Mesothelial cell of epicardium (in vitro differentiated cells): ENCODE results near the gene TRMT2A. TPM values are rescaled to one million over a fixed set of nuclear protein-coding genes. Genes with fewer than 3 reads are reported as not detected.

Source experiments
- DNase-seq, 2 experiments: peaks; one replicate each; pipeline ENCODE4 v3.0.0; 2021; ENCODE audit warnings: low spot score in 2 of 2; ENCODE audit not compliant: unreplicated experiment in 2 of 2
- H3K27ac Mint-ChIP-seq: 2 replicates; pipeline ENCODE4 v1.8.0; 2021; ENCODE audit warnings: mixed read lengths
- H3K27me3 Mint-ChIP-seq: 2 replicates; pipeline ENCODE4 v1.8.0; 2021; ENCODE audit warnings: low read depth, mixed read lengths
- H3K36me3 Mint-ChIP-seq: 2 replicates; pipeline ENCODE4 v1.8.0; 2021; ENCODE audit warnings: mixed read lengths
- H3K4me1 Mint-ChIP-seq: 2 replicates; pipeline ENCODE4 v1.8.0; 2021; ENCODE audit warnings: mixed read lengths
- H3K4me3 Mint-ChIP-seq: 2 replicates; pipeline ENCODE4 v1.8.0; 2021; ENCODE audit warnings: mild to moderate bottlenecking, moderate library complexity, mixed read lengths
- H3K9me3 Mint-ChIP-seq: 2 replicates; pipeline ENCODE4 v1.8.0; 2021; ENCODE audit warnings: mixed read lengths
- total RNA-seq: library from RNA; stranded (reverse); gene quantifications from 3 replicates; pipeline ENCODE4 v1.2.1, GENCODE V29; 2021
- TF ChIP-seq, protein P1 (sequence below): fragments of 200-600 bp; sonication (generic); IDR thresholded peaks from one replicate; pipeline ENCODE4 v1.5.0; 2021; ENCODE audit warnings: antibody characterized with exemption; ENCODE audit not compliant: unreplicated experiment

Gene TRMT2A
- total RNA-seq, 1 donor from 2014 or later = 76.0 TPM

DNA sequence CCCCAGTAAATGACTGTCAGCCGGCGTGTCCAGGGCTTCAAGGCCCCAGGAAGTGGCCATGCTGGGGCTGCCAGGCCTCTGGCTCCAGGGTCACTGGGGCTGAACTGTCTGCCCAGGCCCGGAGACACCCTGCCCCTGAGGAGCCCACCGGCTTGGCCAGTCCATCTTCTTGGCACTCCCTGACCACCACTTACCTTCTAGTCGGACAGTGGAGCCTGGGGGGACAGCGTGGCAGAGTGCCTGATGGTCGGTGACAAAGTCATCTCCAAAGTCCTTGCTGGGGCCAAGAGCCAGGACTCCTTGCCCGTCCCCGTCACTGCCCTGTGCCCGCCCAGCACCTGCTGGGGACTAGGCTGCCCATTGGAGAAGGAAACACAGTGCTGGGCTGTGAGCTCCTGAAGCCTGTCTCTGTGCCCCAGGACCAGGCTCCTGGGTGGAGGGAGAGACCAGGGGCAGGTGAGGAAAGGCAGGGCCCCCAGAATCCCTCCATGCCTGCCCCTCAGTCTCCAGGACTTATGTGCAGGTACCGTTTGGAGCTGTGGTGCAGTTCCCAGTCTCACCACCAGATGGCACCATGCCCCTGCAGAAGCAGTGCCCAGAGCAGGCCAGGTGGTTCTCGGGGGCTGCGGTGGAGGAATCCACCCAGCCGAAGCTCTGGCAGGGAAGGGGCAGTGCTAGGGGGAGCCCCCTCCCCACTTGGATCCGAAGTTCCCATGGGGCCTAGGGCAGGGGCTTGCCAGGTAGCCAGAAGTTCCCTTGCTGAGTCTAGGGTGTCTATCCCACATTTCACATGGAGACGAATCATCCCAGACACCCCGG is 39.8 kb upstream of the TRMT2A start:
- no peaks in the 10 kb centered on the region for H3K36me3 Mint-ChIP-seq
- H3K4me3 Mint-ChIP-seq = no peak overlapping the region
- DNase-seq = peak; percentile 73 to 97

DNA sequence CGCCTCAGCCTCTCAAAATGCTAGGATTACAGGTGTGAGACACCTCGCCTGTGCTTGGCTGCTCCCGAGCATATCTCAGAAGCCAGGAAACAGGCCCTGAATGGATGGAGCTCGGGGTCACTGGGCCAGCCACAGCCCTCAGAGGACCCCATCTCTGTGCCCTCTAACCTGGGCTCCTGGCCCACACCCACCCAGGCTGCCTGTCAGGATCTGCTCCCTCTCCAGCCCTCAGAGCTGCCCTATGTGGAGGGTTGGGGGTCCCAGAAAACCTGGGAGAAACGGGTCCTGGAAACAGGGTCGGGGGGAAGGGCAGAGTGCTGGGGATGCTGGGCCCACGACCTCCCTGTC is 39.0 kb upstream of the TRMT2A start:
- Mint-ChIP-seq H3K27ac (no peak overlapping the region), H3K27me3 (peaks cover 8% of the 10 kb centered on the region), H3K9me3 (no peaks in the 10 kb centered on the region), H3K4me1 (peaks cover 3% of the 10 kb centered on the region), H3K36me3 (no peaks in the 10 kb centered on the region), H3K4me3 (no peak overlapping the region)
- DNase-seq = no peak
- TF ChIP-seq, protein P1, sequence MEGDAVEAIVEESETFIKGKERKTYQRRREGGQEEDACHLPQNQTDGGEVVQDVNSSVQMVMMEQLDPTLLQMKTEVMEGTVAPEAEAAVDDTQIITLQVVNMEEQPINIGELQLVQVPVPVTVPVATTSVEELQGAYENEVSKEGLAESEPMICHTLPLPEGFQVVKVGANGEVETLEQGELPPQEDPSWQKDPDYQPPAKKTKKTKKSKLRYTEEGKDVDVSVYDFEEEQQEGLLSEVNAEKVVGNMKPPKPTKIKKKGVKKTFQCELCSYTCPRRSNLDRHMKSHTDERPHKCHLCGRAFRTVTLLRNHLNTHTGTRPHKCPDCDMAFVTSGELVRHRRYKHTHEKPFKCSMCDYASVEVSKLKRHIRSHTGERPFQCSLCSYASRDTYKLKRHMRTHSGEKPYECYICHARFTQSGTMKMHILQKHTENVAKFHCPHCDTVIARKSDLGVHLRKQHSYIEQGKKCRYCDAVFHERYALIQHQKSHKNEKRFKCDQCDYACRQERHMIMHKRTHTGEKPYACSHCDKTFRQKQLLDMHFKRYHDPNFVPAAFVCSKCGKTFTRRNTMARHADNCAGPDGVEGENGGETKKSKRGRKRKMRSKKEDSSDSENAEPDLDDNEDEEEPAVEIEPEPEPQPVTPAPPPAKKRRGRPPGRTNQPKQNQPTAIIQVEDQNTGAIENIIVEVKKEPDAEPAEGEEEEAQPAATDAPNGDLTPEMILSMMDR = no peak

More for the DNA sequence above, 39.8 kb upstream of the TRMT2A start:
- H3K4me1 Mint-ChIP-seq = peaks cover 3% of the 10 kb centered on the region
- no peaks in the 10 kb centered on the region for H3K9me3 Mint-ChIP-seq
- peaks cover 8% of the 10 kb centered on the region for H3K27me3 Mint-ChIP-seq
- H3K27ac Mint-ChIP-seq = no peak overlapping the region
- TF ChIP-seq, protein P1 = peak; percentile 100

DNA sequence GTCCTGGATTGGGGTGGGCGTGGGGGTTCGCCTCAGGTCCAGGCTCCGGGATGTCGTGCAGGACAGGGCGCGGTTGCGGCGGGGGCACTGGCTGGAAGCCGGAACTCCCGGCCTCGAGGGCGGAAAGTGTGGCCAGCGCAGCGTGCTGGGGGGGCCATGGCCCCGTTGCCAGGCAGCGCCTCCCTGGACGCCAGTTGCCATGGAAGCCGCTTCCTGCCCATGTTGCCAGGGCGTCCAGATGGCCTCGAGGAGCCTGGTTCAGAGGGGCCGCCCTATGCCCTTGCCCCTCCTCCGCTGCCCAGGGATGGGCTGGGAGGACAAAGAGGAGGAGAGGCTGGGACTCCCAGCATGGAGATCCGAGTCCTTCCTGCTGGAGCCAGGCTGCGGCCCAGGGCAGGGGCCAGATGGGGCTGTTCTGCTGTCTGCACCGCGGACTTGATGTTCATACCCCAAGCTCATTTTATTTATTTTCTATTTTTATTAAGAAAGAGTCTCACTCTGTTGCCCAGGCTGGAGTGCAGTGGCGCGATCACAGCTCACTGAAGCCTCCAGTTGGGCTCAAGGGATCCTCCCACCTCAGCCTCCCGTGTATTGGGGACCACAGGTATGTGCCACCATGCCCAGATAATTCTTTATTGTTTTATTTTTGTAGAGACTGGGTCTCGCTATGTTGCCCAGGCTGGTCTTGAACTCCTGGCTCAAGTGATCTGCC is 38.5 kb upstream of the TRMT2A start:
- no peak overlapping the region for H3K27ac Mint-ChIP-seq
- H3K4me1 Mint-ChIP-seq = peaks cover 3% of the 10 kb centered on the region
- H3K36me3 Mint-ChIP-seq = no peaks in the 10 kb centered on the region
- no peak overlapping the region for H3K4me3 Mint-ChIP-seq
- peaks cover 8% of the 10 kb centered on the region for H3K27me3 Mint-ChIP-seq
- TF ChIP-seq, protein P1 = no peak
- DNase-seq = no peak
- H3K9me3 Mint-ChIP-seq = no peaks in the 10 kb centered on the region

DNA sequence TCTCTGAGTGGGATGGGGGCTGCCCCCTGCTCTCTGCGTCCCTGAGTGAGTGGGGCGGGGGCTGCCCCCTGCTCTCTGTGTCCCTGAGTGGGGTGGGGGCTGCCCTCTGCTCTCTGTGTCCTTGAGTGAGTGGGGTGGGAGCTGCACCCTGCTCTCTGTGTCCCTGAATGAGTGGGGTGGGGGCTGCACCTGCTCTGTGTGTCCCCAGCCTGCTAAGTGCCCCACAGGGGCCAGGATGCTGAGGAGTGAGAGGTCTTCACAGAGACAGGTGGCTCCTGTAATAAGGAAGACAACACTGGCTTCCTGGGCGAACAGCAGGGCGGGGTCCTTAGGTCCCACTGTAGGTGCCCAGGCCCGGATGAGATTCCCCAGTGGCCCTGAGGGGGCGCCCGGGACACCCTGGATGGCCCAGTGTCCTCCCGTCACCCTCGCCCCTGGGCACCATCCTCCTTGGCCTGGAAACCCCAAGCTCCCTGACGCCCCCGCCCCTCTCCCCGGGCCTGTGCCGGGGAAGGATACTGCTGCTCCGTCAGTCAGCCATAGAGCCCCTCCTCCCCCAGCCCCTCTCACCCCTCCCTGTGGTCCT is 37.7 kb upstream of the TRMT2A start:
- TF ChIP-seq, protein P1 = no peak
- no peaks in the 10 kb centered on the region for H3K9me3 Mint-ChIP-seq
- no peak overlapping the region for H3K4me3 Mint-ChIP-seq
- no peak overlapping the region for H3K27ac Mint-ChIP-seq
- H3K27me3 Mint-ChIP-seq = peaks cover 8% of the 10 kb centered on the region
- no peaks in the 10 kb centered on the region for H3K36me3 Mint-ChIP-seq
- no peak for DNase-seq
- peaks cover 3% of the 10 kb centered on the region for H3K4me1 Mint-ChIP-seq

DNA sequence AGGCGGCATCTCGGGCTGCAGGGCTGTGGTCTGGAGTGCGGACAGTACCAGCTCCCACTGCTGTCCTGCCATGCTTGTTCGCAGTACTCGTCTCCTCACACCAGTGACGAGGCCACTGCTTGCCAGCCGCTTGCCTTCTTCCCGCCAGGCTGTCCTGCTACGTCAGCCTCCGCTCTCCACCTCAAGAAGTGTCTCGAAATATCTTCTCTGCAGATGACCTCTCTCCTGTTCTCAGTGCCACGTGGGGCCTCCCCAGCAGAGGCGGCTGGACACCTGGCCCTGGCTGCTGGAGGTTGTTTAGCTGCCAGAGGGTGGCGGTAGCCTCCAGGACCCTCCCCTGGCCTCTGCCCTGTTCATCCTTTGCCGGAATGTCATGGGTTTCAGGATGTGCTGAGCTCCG is 36.9 kb upstream of the TRMT2A start:
- H3K4me3 Mint-ChIP-seq = no peak overlapping the region
- DNase-seq = no peak
- H3K27ac Mint-ChIP-seq = no peak overlapping the region
- H3K9me3 Mint-ChIP-seq = no peaks in the 10 kb centered on the region
- H3K36me3 Mint-ChIP-seq = no peaks in the 10 kb centered on the region
- H3K4me1 Mint-ChIP-seq = peaks cover 3% of the 10 kb centered on the region
- peaks cover 6% of the 10 kb centered on the region for H3K27me3 Mint-ChIP-seq
- TF ChIP-seq, protein P1 = no peak
